ENCODE results near the gene GALNT2.

GALNT2 gene

GRCh38 chr1:230201445-230201844 is 134.4 kb downstream of the GALNT2 start:
- Histone ChIP-seq H3K27me3 (ENCODE audit: control insufficient read depth in 1 of 2, insufficient read depth in 2 of 2, low read length in 2 of 2) (no peaks in the 10 kb centered on the region), H3K9ac (ENCODE audit: low read depth in 1 of 2, low read length in 2 of 2) (no peak overlapping the region)

GRCh38 chr1:230204842-230205241 is 137.8 kb downstream of the GALNT2 start:
- Histone ChIP-seq H3K36me3 (ENCODE audit: control insufficient read depth in 1 of 2, insufficient read depth in 2 of 2, low read length in 2 of 2) (peaks cover 4 to 10% of the 10 kb centered on the region in 2 donors), H3K4me3 (ENCODE audit: low read depth in 1 of 2, low read length in 2 of 2) (no peak overlapping the region), H3K9me3 (ENCODE audit: control insufficient read depth in 1 of 2, low read length in 2 of 2) (no peaks in the 10 kb centered on the region), H3K9ac (ENCODE audit: low read depth in 1 of 2, low read length in 2 of 2) (no peak overlapping the region), H3K27me3 (ENCODE audit: control insufficient read depth in 1 of 2, insufficient read depth in 2 of 2, low read length in 2 of 2) (no peaks in the 10 kb centered on the region), H3K4me1 (ENCODE audit: control insufficient read depth in 1 of 2, insufficient read depth in 2 of 2, low read length in 2 of 2) (peaks cover 27 to 35% of the 10 kb centered on the region in 2 donors), H3K27ac (ENCODE audit: low read depth, low read length) (no peak overlapping the region)

More at GRCh38 chr1:230201445-230201844, 134.4 kb downstream of the GALNT2 start:
- H3K36me3 ChIP-seq (ENCODE audit: control insufficient read depth in 1 of 2, insufficient read depth in 2 of 2, low read length in 2 of 2) = peaks cover 4 to 10% of the 10 kb centered on the region in 2 donors
- H3K9me3 ChIP-seq (ENCODE audit: control insufficient read depth in 1 of 2, low read length in 2 of 2) = no peaks in the 10 kb centered on the region
- no peak overlapping the region for H3K27ac ChIP-seq (ENCODE audit: low read depth, low read length)
- no peak overlapping the region for H3K4me3 ChIP-seq (ENCODE audit: low read depth in 1 of 2, low read length in 2 of 2)
- peaks cover 24 to 38% of the 10 kb centered on the region in 2 donors for H3K4me1 ChIP-seq (ENCODE audit: control insufficient read depth in 1 of 2, insufficient read depth in 2 of 2, low read length in 2 of 2)

GRCh38 chr1:230205719-230206198 is 138.7 kb downstream of the GALNT2 start:
- H3K9ac ChIP-seq (ENCODE audit: low read depth in 1 of 2, low read length in 2 of 2) = no peak overlapping the region
- H3K4me3 ChIP-seq (ENCODE audit: low read depth in 1 of 2, low read length in 2 of 2) = no peak overlapping the region
- H3K36me3 ChIP-seq (ENCODE audit: control insufficient read depth in 1 of 2, insufficient read depth in 2 of 2, low read length in 2 of 2) = peaks cover 4 to 10% of the 10 kb centered on the region in 2 donors
- no peak overlapping the region for H3K27ac ChIP-seq (ENCODE audit: low read depth, low read length)
- no peaks in the 10 kb centered on the region for H3K27me3 ChIP-seq (ENCODE audit: control insufficient read depth in 1 of 2, insufficient read depth in 2 of 2, low read length in 2 of 2)
- H3K4me1 ChIP-seq (ENCODE audit: control insufficient read depth in 1 of 2, insufficient read depth in 2 of 2, low read length in 2 of 2) = peaks cover 29 to 44% of the 10 kb centered on the region in 2 donors
- H3K9me3 ChIP-seq (ENCODE audit: control insufficient read depth in 1 of 2, low read length in 2 of 2) = no peaks in the 10 kb centered on the region

DNA sequence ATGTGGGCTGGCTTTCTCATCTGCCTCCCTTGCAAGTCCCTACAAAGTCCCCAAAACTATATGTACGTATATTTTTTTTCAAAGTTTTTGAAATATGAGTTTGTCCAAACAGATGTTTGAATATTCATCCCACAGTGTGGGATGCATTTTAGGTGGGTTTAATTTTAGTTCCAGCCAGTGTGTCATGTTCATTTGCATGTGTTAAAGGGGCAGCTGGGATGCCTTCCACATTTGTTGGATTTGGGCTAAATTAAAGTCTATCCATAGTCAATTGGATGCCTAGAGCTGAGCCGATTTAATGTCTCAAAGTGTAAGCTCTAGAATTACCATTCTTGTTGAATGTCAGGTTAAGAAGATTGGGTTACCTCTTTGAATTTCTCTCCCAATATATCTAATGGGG is 139.2 kb downstream of the GALNT2 start:
- H3K9ac ChIP-seq (ENCODE audit: low read depth in 1 of 2, low read length in 2 of 2) = no peak overlapping the region
- H3K4me1 ChIP-seq (ENCODE audit: control insufficient read depth in 1 of 2, insufficient read depth in 2 of 2, low read length in 2 of 2) = peaks cover 34 to 48% of the 10 kb centered on the region in 2 donors
- no peaks in the 10 kb centered on the region for H3K9me3 ChIP-seq (ENCODE audit: control insufficient read depth in 1 of 2, low read length in 2 of 2)
- H3K4me3 ChIP-seq (ENCODE audit: low read depth in 1 of 2, low read length in 2 of 2) = no peak overlapping the region
- no peaks in the 10 kb centered on the region for H3K27me3 ChIP-seq (ENCODE audit: control insufficient read depth in 1 of 2, insufficient read depth in 2 of 2, low read length in 2 of 2)
- H3K36me3 ChIP-seq (ENCODE audit: control insufficient read depth in 1 of 2, insufficient read depth in 2 of 2, low read length in 2 of 2) = peaks cover 4 to 10% of the 10 kb centered on the region in 2 donors
- H3K27ac ChIP-seq (ENCODE audit: low read depth, low read length) = no peak overlapping the region

- peaks cover 36 to 55% of the 10 kb centered on the region in 2 donors for H3K4me1 ChIP-seq (ENCODE audit: control insufficient read depth in 1 of 2, insufficient read depth in 2 of 2, low read length in 2 of 2)
- no peak overlapping the region for H3K4me3 ChIP-seq (ENCODE audit: low read depth in 1 of 2, low read length in 2 of 2)
- no peak overlapping the region for H3K9ac ChIP-seq (ENCODE audit: low read depth in 1 of 2, low read length in 2 of 2)
- no peaks in the 10 kb centered on the region for H3K27me3 ChIP-seq (ENCODE audit: control insufficient read depth in 1 of 2, insufficient read depth in 2 of 2, low read length in 2 of 2)
- H3K27ac ChIP-seq (ENCODE audit: low read depth, low read length) = no peak overlapping the region
- no peaks in the 10 kb centered on the region for H3K9me3 ChIP-seq (ENCODE audit: control insufficient read depth in 1 of 2, low read length in 2 of 2)
- H3K36me3 ChIP-seq (ENCODE audit: control insufficient read depth in 1 of 2, insufficient read depth in 2 of 2, low read length in 2 of 2) = peaks cover 4 to 10% of the 10 kb centered on the region in 2 donors
Measured at GRCh38 chr1:230206976-230207375, 139.9 kb downstream of the GALNT2 start.

DNA sequence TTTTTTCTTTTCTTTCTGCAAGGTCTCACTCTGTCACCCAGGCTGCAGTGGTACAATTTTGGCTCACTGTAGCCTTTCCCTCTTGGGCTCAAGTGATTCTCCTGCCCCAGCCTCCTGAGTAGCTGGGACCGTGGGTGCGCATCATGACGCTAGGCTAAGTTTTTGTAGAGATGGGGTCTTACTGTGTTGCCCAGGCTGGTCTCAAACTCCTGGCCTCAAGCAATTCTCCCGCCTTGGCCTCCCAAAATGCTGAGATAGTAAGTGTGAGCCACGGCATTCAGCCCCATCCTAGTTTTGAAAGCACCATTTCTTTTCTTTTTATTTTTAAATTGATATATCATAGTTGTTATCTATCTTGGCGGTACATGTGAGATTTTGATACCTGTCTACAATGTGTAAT is 140.6 kb downstream of the GALNT2 start:
- Histone ChIP-seq H3K27me3 (ENCODE audit: control insufficient read depth in 1 of 2, insufficient read depth in 2 of 2, low read length in 2 of 2) (no peaks in the 10 kb centered on the region), H3K9ac (ENCODE audit: low read depth in 1 of 2, low read length in 2 of 2) (no peak overlapping the region), H3K9me3 (ENCODE audit: control insufficient read depth in 1 of 2, low read length in 2 of 2) (no peaks in the 10 kb centered on the region), H3K4me3 (ENCODE audit: low read depth in 1 of 2, low read length in 2 of 2) (no peak overlapping the region), H3K4me1 (ENCODE audit: control insufficient read depth in 1 of 2, insufficient read depth in 2 of 2, low read length in 2 of 2) (peaks cover 39 to 57% of the 10 kb centered on the region in 2 donors), H3K36me3 (ENCODE audit: control insufficient read depth in 1 of 2, insufficient read depth in 2 of 2, low read length in 2 of 2) (peaks cover 4 to 10% of the 10 kb centered on the region in 2 donors), H3K27ac (ENCODE audit: low read depth, low read length) (no peak overlapping the region)

GRCh38 chr1:230208619-230209261 is 141.7 kb downstream of the GALNT2 start:
- Histone ChIP-seq H3K4me3 (ENCODE audit: low read depth in 1 of 2, low read length in 2 of 2) (no peak overlapping the region), H3K27me3 (ENCODE audit: control insufficient read depth in 1 of 2, insufficient read depth in 2 of 2, low read length in 2 of 2) (no peaks in the 10 kb centered on the region), H3K27ac (ENCODE audit: low read depth, low read length) (no peak overlapping the region), H3K9ac (ENCODE audit: low read depth in 1 of 2, low read length in 2 of 2) (no peak overlapping the region), H3K9me3 (ENCODE audit: control insufficient read depth in 1 of 2, low read length in 2 of 2) (no peaks in the 10 kb centered on the region), H3K36me3 (ENCODE audit: control insufficient read depth in 1 of 2, insufficient read depth in 2 of 2, low read length in 2 of 2) (peaks cover 0 to 5% of the 10 kb centered on the region in 2 donors), H3K4me1 (ENCODE audit: control insufficient read depth in 1 of 2, insufficient read depth in 2 of 2, low read length in 2 of 2) (peaks cover 39 to 67% of the 10 kb centered on the region in 2 donors)

DNA sequence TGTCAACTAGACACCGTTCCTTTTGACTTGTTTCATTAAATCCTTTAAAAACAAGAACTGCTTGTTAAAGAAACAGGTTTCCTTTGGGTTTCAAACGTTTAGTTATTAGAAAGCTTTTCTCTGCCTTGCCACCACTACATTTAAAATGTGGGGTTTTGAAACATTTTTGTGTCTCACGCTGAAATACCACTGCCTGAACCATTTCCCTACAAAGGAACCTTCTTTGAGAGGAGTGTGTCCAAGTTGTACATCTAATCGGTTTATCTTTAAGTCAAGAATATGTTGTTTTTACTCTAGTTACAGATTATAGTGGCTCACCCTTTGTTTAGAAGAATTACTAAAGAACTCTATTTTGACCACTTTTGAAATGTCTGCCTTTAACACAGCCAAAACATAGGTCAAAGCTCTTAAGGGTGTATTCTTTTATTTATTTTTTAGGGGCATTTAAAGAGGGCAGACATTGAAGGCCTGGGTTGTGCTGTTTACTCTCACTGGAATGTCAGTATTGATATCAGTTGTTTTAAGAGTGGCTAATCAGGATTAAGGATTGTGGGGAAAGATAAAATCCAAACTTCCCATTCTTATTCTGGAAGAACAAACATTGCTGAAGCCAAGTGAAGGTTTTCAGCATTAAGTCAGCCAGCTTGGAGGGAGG is 143.4 kb downstream of the GALNT2 start:
- Histone ChIP-seq H3K4me1 (ENCODE audit: control insufficient read depth in 1 of 2, insufficient read depth in 2 of 2, low read length in 2 of 2) (peaks cover 42 to 70% of the 10 kb centered on the region in 2 donors), H3K4me3 (ENCODE audit: low read depth in 1 of 2, low read length in 2 of 2) (no peak overlapping the region), H3K9me3 (ENCODE audit: control insufficient read depth in 1 of 2, low read length in 2 of 2) (no peaks in the 10 kb centered on the region), H3K36me3 (ENCODE audit: control insufficient read depth in 1 of 2, insufficient read depth in 2 of 2, low read length in 2 of 2) (peaks cover 0 to 3% of the 10 kb centered on the region in 2 donors), H3K27ac (ENCODE audit: low read depth, low read length) (peak overlapping the region; percentile 1), H3K27me3 (ENCODE audit: control insufficient read depth in 1 of 2, insufficient read depth in 2 of 2, low read length in 2 of 2) (no peaks in the 10 kb centered on the region), H3K9ac (ENCODE audit: low read depth in 1 of 2, low read length in 2 of 2) (no peak overlapping the region)

DNA sequence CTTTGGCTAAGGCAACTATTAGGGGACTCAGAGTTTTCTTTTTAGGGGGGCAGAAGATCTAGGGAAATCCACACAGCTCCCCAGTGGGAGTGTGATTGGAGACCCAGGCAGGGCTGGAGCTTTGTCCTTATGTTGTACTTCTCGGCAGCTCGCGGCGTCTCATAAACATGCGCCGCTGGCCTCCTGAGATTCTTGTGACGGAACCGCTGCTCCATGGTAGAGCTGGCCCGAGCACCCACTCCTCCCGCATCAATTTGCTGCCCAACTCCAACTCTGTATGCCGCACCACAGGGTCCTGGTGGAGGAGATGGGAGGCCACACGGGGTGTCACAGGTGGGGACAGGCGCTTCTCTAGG is 143.9 kb downstream of the GALNT2 start:
- H3K9me3 ChIP-seq (ENCODE audit: control insufficient read depth in 1 of 2, low read length in 2 of 2) = no peaks in the 10 kb centered on the region
- H3K36me3 ChIP-seq (ENCODE audit: control insufficient read depth in 1 of 2, insufficient read depth in 2 of 2, low read length in 2 of 2) = no peaks in the 10 kb centered on the region
- peaks cover 42 to 70% of the 10 kb centered on the region in 2 donors for H3K4me1 ChIP-seq (ENCODE audit: control insufficient read depth in 1 of 2, insufficient read depth in 2 of 2, low read length in 2 of 2)
- no peaks in the 10 kb centered on the region for H3K27me3 ChIP-seq (ENCODE audit: control insufficient read depth in 1 of 2, insufficient read depth in 2 of 2, low read length in 2 of 2)
- no peak overlapping the region for H3K9ac ChIP-seq (ENCODE audit: low read depth in 1 of 2, low read length in 2 of 2)
- H3K27ac ChIP-seq (ENCODE audit: low read depth, low read length) = no peak overlapping the region
- no peak overlapping the region for H3K4me3 ChIP-seq (ENCODE audit: low read depth in 1 of 2, low read length in 2 of 2)

DNA sequence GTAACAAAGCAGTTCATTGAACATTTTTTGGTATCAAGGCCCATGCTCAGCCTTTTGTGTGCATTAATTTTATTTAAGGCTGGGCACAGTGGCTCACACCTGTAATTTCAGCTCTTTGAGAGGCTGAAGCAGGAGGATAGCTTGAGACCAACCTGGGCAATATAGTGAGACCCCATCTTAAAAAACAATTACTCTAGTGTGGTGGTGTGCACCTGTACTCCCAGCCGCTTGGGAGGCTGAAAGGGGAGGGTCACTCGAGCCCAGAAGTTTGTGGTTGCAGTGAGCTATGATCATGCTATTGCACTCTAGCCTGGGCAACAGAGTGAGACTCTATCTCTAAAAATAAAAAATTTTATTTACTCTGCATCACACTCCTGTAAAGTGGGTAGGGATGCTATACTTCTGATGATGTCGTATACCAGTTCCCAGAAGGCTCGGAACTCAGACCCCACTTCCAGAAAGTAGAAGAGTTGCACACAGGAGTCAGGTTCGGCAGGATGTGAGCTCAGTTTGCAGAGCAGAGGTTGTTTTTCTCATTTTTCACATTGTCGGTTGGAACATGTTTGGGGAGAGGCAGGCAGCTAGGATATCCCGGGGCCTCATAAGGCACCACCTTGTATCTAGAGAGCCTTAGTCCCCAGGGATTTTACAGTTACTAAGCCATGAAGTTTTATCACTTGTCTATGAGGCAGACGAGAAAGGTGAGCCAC is 144.6 kb downstream of the GALNT2 start:
- peaks cover 43 to 70% of the 10 kb centered on the region in 2 donors for H3K4me1 ChIP-seq (ENCODE audit: control insufficient read depth in 1 of 2, insufficient read depth in 2 of 2, low read length in 2 of 2)
- no peaks in the 10 kb centered on the region for H3K9me3 ChIP-seq (ENCODE audit: control insufficient read depth in 1 of 2, low read length in 2 of 2)
- no peak overlapping the region for H3K4me3 ChIP-seq (ENCODE audit: low read depth in 1 of 2, low read length in 2 of 2)
- H3K27me3 ChIP-seq (ENCODE audit: control insufficient read depth in 1 of 2, insufficient read depth in 2 of 2, low read length in 2 of 2) = no peaks in the 10 kb centered on the region
- H3K9ac ChIP-seq (ENCODE audit: low read depth in 1 of 2, low read length in 2 of 2) = no peak overlapping the region
- H3K36me3 ChIP-seq (ENCODE audit: control insufficient read depth in 1 of 2, insufficient read depth in 2 of 2, low read length in 2 of 2) = no peaks in the 10 kb centered on the region
- H3K27ac ChIP-seq (ENCODE audit: low read depth, low read length) = peak overlapping the region; percentile 35
